ENCODE measurements around the gene BCLAF3.

GRCh38 chrX:20007962-20008622, 17.2 kb upstream of the BCLAF3 start:
- no peak for TF ChIP-seq YY1 (IDR thresholded peaks at IDR 0.05; ENCODE audit: insufficient read depth, insufficient read length)
- no peak for TF ChIP-seq SUZ12 (IDR thresholded peaks at IDR 0.05; ENCODE audit: extremely low read depth, insufficient read depth, insufficient read length)
- no peak for TF ChIP-seq ZNF274 (IDR thresholded peaks at IDR 0.05; ENCODE audit: low read depth, low read length)
